GM21737 (cell line): ENCODE results near the gene SDF2.
"Not testable (repeated sequence)": the region's sequence is repeated elsewhere in the genome, so short reads cannot be mapped to it uniquely, and the experiment has no call there.

ENCODE experiments used
- ATAC-seq: cut with Tn5 transposase; IDR thresholded peaks from one replicate; pipeline ENCODE4 v1.9.1; 2021; ENCODE audit warnings: mild to moderate bottlenecking, moderate library complexity; ENCODE audit not compliant: unreplicated experiment

The SDF2 gene

GRCh38 chr17:28635506-28635905 lies 26.2 kb downstream of the SDF2 start:
- no peak for ATAC-seq

- no peak for ATAC-seq
These were observed 27.4 kb downstream of the SDF2 start for GRCh38 chr17:28634206-28634865.

- no peak for ATAC-seq
These were observed 34.9 kb downstream of the SDF2 start for GRCh38 chr17:28626818-28627217.

- no peak for ATAC-seq
These were observed 37.6 kb downstream of the SDF2 start for GRCh38 chr17:28624148-28624547.

- no peak for ATAC-seq
These were observed 38.0 kb downstream of the SDF2 start for GRCh38 chr17:28623696-28624095.

GRCh38 chr17:28622186-28622585 lies 39.5 kb downstream of the SDF2 start:
- ATAC-seq, result no peak

- ATAC-seq, result no peak
These were observed 41.7 kb downstream of the SDF2 start for GRCh38 chr17:28620010-28620409.

- no peak for ATAC-seq
These were observed 43.2 kb downstream of the SDF2 start for GRCh38 chr17:28618464-28618863.

GRCh38 chr17:28616281-28616680 lies 45.4 kb downstream of the SDF2 start:
- no peak for ATAC-seq

GRCh38 chr17:28615260-28615940 lies 46.3 kb downstream of the SDF2 start:
- ATAC-seq, result no peak

- no peak for ATAC-seq
These were observed 47.8 kb downstream of the SDF2 start, which contains the start of gene RSKR for GRCh38 chr17:28613931-28614381. Gene RSKR (minus strand): TSS chr17:28614185. CDS start chr17:28614161, 24 bp downstream.

GRCh38 chr17:28612936-28613872 lies 48.5 kb downstream of the SDF2 start:
- ATAC-seq, result no peak

GRCh38 chr17:28612531-28612930 lies 49.2 kb downstream of the SDF2 start:
- no peak for ATAC-seq

GRCh38 chr17:28610376-28610775 lies 51.3 kb downstream of the SDF2 start:
- ATAC-seq, result no peak

GRCh38 chr17:28604031-28604430 lies 57.7 kb downstream of the SDF2 start:
- not testable (repeated sequence) for ATAC-seq

GRCh38 chr17:28599311-28600184 lies 62.2 kb downstream of the SDF2 start:
- ATAC-seq, result peak; percentile 36

- peak; percentile 82 for ATAC-seq
These were observed 62.9 kb downstream of the SDF2 start, which contains the start of gene SPAG5 for GRCh38 chr17:28598799-28599310. Gene SPAG5 (minus strand): TSS chr17:28599025. CDS start chr17:28598946, 79 bp downstream.

- no peak for ATAC-seq
These were observed 63.3 kb downstream of the SDF2 start for GRCh38 chr17:28598389-28598788.
